Type B pancreatic cell (in vitro differentiated cells): Measurements from ENCODE around the gene COL6A3. TPM values are rescaled to one million over a fixed set of nuclear protein-coding genes. Genes with fewer than 3 reads are reported as not detected.

Experiments
- DNase-seq: peaks from one replicate; pipeline ENCODE4 v3.0.0; 2021; ENCODE audit warnings: mixed read lengths; ENCODE audit not compliant: unreplicated experiment; ENCODE audit errors: extremely low spot score
- H3K27ac Mint-ChIP-seq: 2 replicates; pipeline ENCODE4 v1.8.0; 2021; ENCODE audit warnings: mild to moderate bottlenecking, mixed read lengths
- H3K27me3 Mint-ChIP-seq: 2 replicates; pipeline ENCODE4 v1.8.0; 2021; ENCODE audit warnings: mixed read lengths
- H3K36me3 Mint-ChIP-seq: 2 replicates; pipeline ENCODE4 v1.8.0; 2021; ENCODE audit warnings: mixed read lengths
- H3K4me1 Mint-ChIP-seq: one replicate; pipeline ENCODE4 v1.8.0; 2021; ENCODE audit warnings: mixed read lengths; ENCODE audit not compliant: unreplicated experiment
- H3K4me3 Mint-ChIP-seq: 2 replicates; pipeline ENCODE4 v1.8.0; 2021; ENCODE audit warnings: mild to moderate bottlenecking, mixed read lengths
- H3K9me3 Mint-ChIP-seq: 2 replicates; pipeline ENCODE4 v1.8.0; 2021; ENCODE audit warnings: mixed read lengths
- total RNA-seq: library from RNA; stranded (reverse); gene quantifications from 2 replicates; pipeline ENCODE4 v1.2.1, GENCODE V29; 2021; ENCODE audit warnings: low replicate concordance
- TF ChIP-seq, protein P1 (sequence below): fragments of 200-600 bp; sonication (generic); conservative IDR thresholded peaks from 2 replicates; pipeline ENCODE4 v1.5.0; 2021; ENCODE audit warnings: antibody characterized with exemption, mild to moderate bottlenecking

COL6A3 gene
- total RNA-seq, 1 donor from 2014 or later: 157 TPM

DNA sequence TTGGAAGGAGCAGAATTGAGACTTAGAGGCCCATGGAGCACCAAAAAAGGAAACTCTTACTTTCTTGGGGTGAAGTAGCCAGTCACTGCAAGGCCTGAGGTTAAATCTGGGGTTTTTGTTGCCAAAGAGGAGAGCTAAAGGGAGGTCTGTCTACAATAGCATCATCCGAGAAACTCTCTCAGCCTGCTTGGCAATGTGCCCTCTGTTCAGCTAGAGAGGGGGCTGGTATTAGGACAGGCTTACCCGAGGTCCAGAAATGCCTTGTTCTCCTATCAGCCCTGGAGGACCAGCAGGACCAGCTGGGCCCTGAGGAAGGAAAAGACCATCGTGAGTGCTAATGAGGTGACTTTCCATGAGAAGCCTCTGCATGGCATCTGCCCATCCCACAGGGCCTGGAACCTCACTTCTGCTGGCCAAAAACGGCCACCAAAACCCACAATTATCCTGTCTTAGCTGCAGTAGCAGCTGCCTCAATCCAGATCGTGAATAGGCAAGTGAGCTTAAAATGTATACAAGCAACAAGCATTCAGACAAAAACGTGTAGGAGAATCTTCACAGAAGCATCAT, 61.6 kb downstream of the COL6A3 start:
- Mint-ChIP-seq H3K36me3 (peaks cover 20% of the 10 kb centered on the region), H3K27ac (no peak overlapping the region), H3K9me3 (peaks cover 6% of the 10 kb centered on the region), H3K4me3 (no peak overlapping the region), H3K27me3 (peaks cover 37% of the 10 kb centered on the region), H3K4me1 (peaks cover 9% of the 10 kb centered on the region)
- no peak for DNase-seq
- TF ChIP-seq, protein P1, sequence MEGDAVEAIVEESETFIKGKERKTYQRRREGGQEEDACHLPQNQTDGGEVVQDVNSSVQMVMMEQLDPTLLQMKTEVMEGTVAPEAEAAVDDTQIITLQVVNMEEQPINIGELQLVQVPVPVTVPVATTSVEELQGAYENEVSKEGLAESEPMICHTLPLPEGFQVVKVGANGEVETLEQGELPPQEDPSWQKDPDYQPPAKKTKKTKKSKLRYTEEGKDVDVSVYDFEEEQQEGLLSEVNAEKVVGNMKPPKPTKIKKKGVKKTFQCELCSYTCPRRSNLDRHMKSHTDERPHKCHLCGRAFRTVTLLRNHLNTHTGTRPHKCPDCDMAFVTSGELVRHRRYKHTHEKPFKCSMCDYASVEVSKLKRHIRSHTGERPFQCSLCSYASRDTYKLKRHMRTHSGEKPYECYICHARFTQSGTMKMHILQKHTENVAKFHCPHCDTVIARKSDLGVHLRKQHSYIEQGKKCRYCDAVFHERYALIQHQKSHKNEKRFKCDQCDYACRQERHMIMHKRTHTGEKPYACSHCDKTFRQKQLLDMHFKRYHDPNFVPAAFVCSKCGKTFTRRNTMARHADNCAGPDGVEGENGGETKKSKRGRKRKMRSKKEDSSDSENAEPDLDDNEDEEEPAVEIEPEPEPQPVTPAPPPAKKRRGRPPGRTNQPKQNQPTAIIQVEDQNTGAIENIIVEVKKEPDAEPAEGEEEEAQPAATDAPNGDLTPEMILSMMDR: no peak

DNA sequence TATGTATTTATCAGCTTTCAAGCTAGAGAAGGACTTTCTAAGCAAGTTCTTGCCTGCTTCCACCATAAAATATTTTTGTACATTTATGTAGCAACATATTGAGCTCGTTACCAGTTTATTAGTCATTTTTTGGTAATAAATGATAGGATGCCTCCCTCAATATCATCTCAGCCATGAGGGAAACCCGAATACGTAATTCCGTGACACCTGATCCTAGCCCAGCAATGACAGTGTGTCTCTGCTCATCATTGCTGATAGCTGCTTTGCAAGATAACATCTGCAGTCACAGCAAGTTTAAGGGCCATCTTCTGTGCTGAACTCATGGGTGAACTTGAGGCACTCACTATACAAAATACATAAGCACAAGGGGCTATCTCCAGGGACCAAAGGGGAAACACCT, 62.2 kb downstream of the COL6A3 start:
- peaks cover 9% of the 10 kb centered on the region for H3K4me1 Mint-ChIP-seq

DNA sequence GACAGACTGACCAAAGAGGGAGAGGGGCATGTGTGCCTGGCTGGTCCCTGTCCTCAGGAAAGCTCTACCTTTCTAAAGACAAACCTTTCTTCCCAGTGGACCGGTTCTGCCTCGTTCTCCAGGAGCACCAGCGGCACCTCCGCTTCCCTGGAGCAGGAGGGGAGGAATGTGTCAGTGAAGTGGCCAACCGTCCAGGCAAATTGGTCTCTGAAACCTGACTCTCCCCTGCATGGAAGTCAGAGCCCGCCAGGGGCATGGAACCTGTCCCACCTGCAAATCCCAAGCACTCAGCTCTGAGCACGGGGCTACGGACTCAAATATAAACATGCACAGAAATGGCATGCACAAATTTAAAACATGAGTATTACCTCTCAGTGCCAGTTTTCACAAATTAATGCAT, 62.9 kb downstream of the COL6A3 start:
- H3K27ac Mint-ChIP-seq: no peak overlapping the region
- no peak for DNase-seq
- H3K4me1 Mint-ChIP-seq: peaks cover 9% of the 10 kb centered on the region
- peaks cover 23% of the 10 kb centered on the region for H3K36me3 Mint-ChIP-seq
- TF ChIP-seq, protein P1: no peak
- H3K27me3 Mint-ChIP-seq: peaks cover 39% of the 10 kb centered on the region
- H3K4me3 Mint-ChIP-seq: no peak overlapping the region
- peaks cover 6% of the 10 kb centered on the region for H3K9me3 Mint-ChIP-seq

More for the DNA sequence above, 62.2 kb downstream of the COL6A3 start:
- Mint-ChIP-seq H3K36me3 (peaks cover 23% of the 10 kb centered on the region), H3K27ac (no peak overlapping the region), H3K27me3 (peaks cover 37% of the 10 kb centered on the region), H3K9me3 (peaks cover 6% of the 10 kb centered on the region), H3K4me3 (no peak overlapping the region)
- TF ChIP-seq, protein P1: no peak
- no peak for DNase-seq

DNA sequence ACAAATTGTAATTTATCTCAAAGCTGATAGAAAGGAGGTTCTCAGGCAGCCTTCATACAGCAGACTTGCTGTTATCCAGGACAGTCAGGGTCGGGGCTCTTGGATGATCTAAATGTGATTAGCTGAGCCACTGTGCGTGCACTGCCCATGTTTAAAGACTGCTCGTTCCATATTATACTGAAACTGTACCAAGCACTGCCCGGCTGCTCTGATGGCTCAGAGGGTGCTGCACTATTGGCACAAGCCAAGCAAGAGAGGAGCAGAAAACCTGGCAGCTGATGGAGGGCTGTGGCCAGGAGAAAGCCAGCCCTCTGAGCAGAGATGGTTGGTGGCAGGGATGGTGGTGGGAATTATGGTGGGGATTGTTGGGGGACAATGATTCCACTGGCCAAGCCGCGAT, 63.4 kb downstream of the COL6A3 start:
- Mint-ChIP-seq H3K36me3 (peaks cover 23% of the 10 kb centered on the region), H3K4me3 (no peak overlapping the region), H3K9me3 (peaks cover 6% of the 10 kb centered on the region), H3K4me1 (peaks cover 9% of the 10 kb centered on the region), H3K27me3 (peaks cover 42% of the 10 kb centered on the region), H3K27ac (no peak overlapping the region)
- TF ChIP-seq, protein P1: no peak
- DNase-seq: no peak

DNA sequence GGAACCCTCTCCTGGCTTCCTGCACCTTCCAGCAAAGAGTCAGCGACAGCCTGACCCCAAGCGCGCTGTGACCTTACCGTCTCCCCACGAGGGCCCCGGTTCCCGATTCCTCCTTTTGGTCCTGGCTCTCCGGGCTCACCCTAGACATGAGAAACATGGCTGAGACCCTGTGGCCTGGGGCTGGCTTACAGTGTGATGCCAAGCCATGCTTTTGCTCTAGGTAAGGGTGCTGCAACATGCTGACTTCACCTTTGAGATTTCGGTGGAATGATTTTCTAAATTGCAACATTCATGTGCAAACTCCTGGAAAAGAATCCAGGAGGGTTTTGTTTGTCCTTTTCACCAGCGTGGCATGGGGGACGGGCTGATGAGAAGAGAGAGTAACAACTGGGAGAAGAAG, 63.9 kb downstream of the COL6A3 start:
- Mint-ChIP-seq H3K9me3 (peaks cover 6% of the 10 kb centered on the region), H3K4me3 (no peak overlapping the region), H3K4me1 (peaks cover 9% of the 10 kb centered on the region), H3K36me3 (peaks cover 23% of the 10 kb centered on the region), H3K27me3 (peaks cover 41% of the 10 kb centered on the region), H3K27ac (no peak overlapping the region)
- DNase-seq: no peak
- TF ChIP-seq, protein P1: no peak
